A549 (cell line): Measurements from ENCODE around the gene GPLD1. TPM values are rescaled to one million over a fixed set of nuclear protein-coding genes. Genes with fewer than 3 reads are reported as not detected.
"Not testable (repeated sequence)": the region's sequence is repeated elsewhere in the genome, so short reads cannot be mapped to it uniquely, and the experiment has no call there.

Experiments used
- ATAC-seq, 2 experiments: fragments of 200-7000 bp in 1 of 2; fragments of >200 bp in 1 of 2; cut with Nextera tagmentation in 1 of 2; cut with Tn5 transposase in 1 of 2; 3 replicates each; pipeline versions ENCODE4 v1.8.0 to v1.9.1; 2018 to 2020; ENCODE audit warnings: mild to moderate bottlenecking in 1 of 2, moderate library complexity in 1 of 2
- CTCF ChIA-PET: fragments of 300-600 bp; sonication (Branson Sonifier 250); formaldehyde crosslinking; extraction: SDS; loops from one replicate; lab custom pipeline; 2021; ENCODE audit warnings: antibody characterized with exemption, inconsistent platforms; lab: Yijun Ruan, JAX
- POLR2A ChIA-PET: fragments of 350-600 bp; formaldehyde crosslinking; extraction: SDS; loops from one replicate; lab custom pipeline; 2021; ENCODE audit warnings: antibody characterized with exemption, inconsistent platforms; lab: Yijun Ruan, JAX
- DNase-seq, 2 experiments: peaks; one replicate each; pipeline versions ENCODE4 v3.0.0 to v3.0.0-alpha.2; 2011 to 2016; ENCODE audit warnings: low read depth in 1 of 2, low spot score in 1 of 2
- FAIRE-seq: peaks from 2 replicates; lab custom pipeline; 2011; peaks lifted over from hg19 to GRCh38; lab: Jason Lieb, UNC
- H3K27ac ChIP-seq, 2 experiments: fragments of >200 bp; sonication (Bioruptor Twin); formaldehyde crosslinking; 3 replicates each; pipeline ENCODE4 v1.5.1; 2016 to 2017
- H3K4me1 ChIP-seq: fragments of >200 bp; sonication (Bioruptor Twin); formaldehyde crosslinking; 3 replicates; pipeline ENCODE4 v1.6.1; 2016
- H3K4me2 ChIP-seq: fragments of >200 bp; sonication (Bioruptor Twin); formaldehyde crosslinking; 3 replicates; pipeline ENCODE4 v1.6.1; 2016
- H3K4me3 ChIP-seq: fragments of >200 bp; sonication (Bioruptor Twin); formaldehyde crosslinking; 3 replicates; pipeline ENCODE4 v1.5.1; 2016
- H3K9me3 ChIP-seq: fragments of >200 bp; sonication (Bioruptor Twin); formaldehyde crosslinking; 3 replicates; pipeline ENCODE4 v1.6.1; 2016
- BHLHE40 ChIP-seq: IDR thresholded peaks from 2 replicates; pipeline ENCODE4 v1.6.1; 2012; ENCODE audit warnings: low read depth, low read length, inconsistent platforms
- CHD2 ChIP-seq: fragments of 150-350 bp; IDR thresholded peaks from 2 replicates; pipeline ENCODE4 v1.6.1; 2014; ENCODE audit warnings: low read length; ENCODE audit not compliant: partially characterized antibody
- E2F6 ChIP-seq: IDR thresholded peaks from 2 replicates; pipeline ENCODE4 v1.6.1; 2012; ENCODE audit warnings: low read depth, borderline replicate concordance
- FOSB ChIP-seq: fragments of 250-450 bp; sonication (Bioruptor Pico); IDR thresholded peaks from 2 replicates; pipeline ENCODE4 v1.5.0; 2020; ENCODE audit warnings: mild to moderate bottlenecking, moderate library complexity
- FOXS1 ChIP-seq: fragments of 250-450 bp; sonication (Bioruptor Pico); IDR thresholded peaks from 2 replicates; pipeline ENCODE4 v1.5.0; 2020; ENCODE audit warnings: mild to moderate bottlenecking, moderate library complexity
- HMGXB4 ChIP-seq: fragments of 250-450 bp; sonication (Bioruptor Pico); IDR thresholded peaks from 2 replicates; pipeline ENCODE4 v1.5.0; 2021; ENCODE audit warnings: mild to moderate bottlenecking, moderate library complexity, borderline replicate concordance
- HOXB5 ChIP-seq: fragments of 250-450 bp; sonication (Bioruptor Pico); IDR thresholded peaks from 2 replicates; pipeline ENCODE4 v1.5.0; 2020; ENCODE audit warnings: mild to moderate bottlenecking, moderate library complexity
- KDM1A ChIP-seq: fragments of 200-600 bp; sonication (generic); IDR thresholded peaks from 2 replicates; pipeline ENCODE4 v1.6.1; 2016; ENCODE audit warnings: low read depth, mild to moderate bottlenecking
- KDM5A ChIP-seq: fragments of 200-600 bp; sonication (generic); IDR thresholded peaks from 2 replicates; pipeline ENCODE4 v1.6.1; 2016; ENCODE audit warnings: antibody characterized with exemption, mild to moderate bottlenecking
- MAZ ChIP-seq: fragments of 150-350 bp; IDR thresholded peaks from 2 replicates; pipeline ENCODE4 v1.6.1; 2014; ENCODE audit warnings: antibody characterized with exemption, low read depth, low read length, borderline replicate concordance
- MYC ChIP-seq: IDR thresholded peaks from 2 replicates; pipeline ENCODE4 v1.6.1; 2012; ENCODE audit warnings: mild to moderate bottlenecking, inconsistent platforms, low read length, improper control_type of control experiment, borderline replicate concordance
- NPAS2 ChIP-seq: fragments of 250-450 bp; sonication (Bioruptor Pico); IDR thresholded peaks from 2 replicates; pipeline ENCODE4 v1.8.0; 2022; ENCODE audit warnings: mild to moderate bottlenecking, moderate library complexity, borderline replicate concordance
- PBX3 ChIP-seq: IDR thresholded peaks from 2 replicates; pipeline ENCODE4 v1.6.1; 2012
- PHF8 ChIP-seq: fragments of 200-600 bp; sonication (generic); IDR thresholded peaks from 2 replicates; pipeline ENCODE4 v1.6.1; 2016; ENCODE audit warnings: low read depth, mild to moderate bottlenecking, antibody characterized with exemption, moderate library complexity, borderline replicate concordance
- POLR2A ChIP-seq: IDR thresholded peaks from 2 replicates; pipeline ENCODE4 v1.6.1; 2012; ENCODE audit warnings: mild to moderate bottlenecking, low read length
- RCOR1 ChIP-seq: fragments of 150-350 bp; IDR thresholded peaks from 2 replicates; pipeline ENCODE4 v1.6.1; 2014; ENCODE audit warnings: antibody characterized with exemption, low read length, low read depth
- REST ChIP-seq: fragments of 200-600 bp; sonication (generic); IDR thresholded peaks from 2 replicates; pipeline ENCODE4 v1.6.1; 2016; ENCODE audit warnings: antibody characterized with exemption, mild to moderate bottlenecking, moderate library complexity
- RNF2 ChIP-seq: fragments of 200-600 bp; sonication (generic); IDR thresholded peaks from 2 replicates; pipeline ENCODE4 v1.6.1; 2016; ENCODE audit warnings: low read depth, mild to moderate bottlenecking, antibody characterized with exemption, moderate library complexity, borderline replicate concordance
- SMC3 ChIP-seq: fragments of >200 bp; sonication (Bioruptor Twin); formaldehyde crosslinking; IDR thresholded peaks from 3 replicates; pipeline ENCODE4 v1.6.1; 2018; ENCODE audit warnings: inconsistent platforms
- SREBF2 ChIP-seq: fragments of 450-650 bp; IDR thresholded peaks from 2 replicates; pipeline ENCODE4 v1.6.1; 2014; ENCODE audit warnings: mild to moderate bottlenecking, moderate library complexity
- WGBS: methylation state at CpG from one replicate; pipeline ENCODE4 v1.1.6; 2017; ENCODE audit errors: missing lambda C conversion rate; 5-methylcytosine and 5-hydroxymethylcytosine counted together
- polyA plus RNA-seq, 4 experiments: library from polyadenylated mRNA; depleted of rRNA in 3 of 4; stranded (reverse); fragments of >200 nt; fragmentation: RNase III in 1 of 4; extraction: RNeasy Plus Mini Kit Qiagen cat#74134 plus additional on column Dnase treatment in 1 of 4; gene quantifications; 2 replicates in 3 of 4; 3 replicates in 1 of 4; pipeline ENCODE4 v1.2.3, GENCODE V29; 2011 to 2017

Gene GPLD1
- polyA plus RNA-seq, 2 of the 4 experiments (the other 2 are of a cell fraction), result 1.3 to 2.6 TPM

- no peaks in the 10 kb centered on the region for H3K9me3 ChIP-seq
- FAIRE-seq (no peak), ATAC-seq (no peak), DNase-seq (no peak)
- H3K4me2 ChIP-seq, result no peak overlapping the region
- no peak overlapping the region for H3K4me3 ChIP-seq
- H3K4me1 ChIP-seq, result peaks cover under 1% of the 10 kb centered on the region; the same call in 1 of the 3 replicates
- ChIA-PET CTCF (no interaction called here), POLR2A (no interaction called here)
- no peak overlapping the region for H3K27ac ChIP-seq
- TF ChIP-seq E2F6, result no peak
- no peak for TF ChIP-seq FOSB (CRISPR knock-in tag)
- no peak for TF ChIP-seq FOXS1 (CRISPR knock-in tag)
- TF ChIP-seq KDM5A, result no peak
- no peak for TF ChIP-seq PBX3
- no peak for TF ChIP-seq MYC
- TF ChIP-seq BHLHE40, result no peak
- no peak for TF ChIP-seq RCOR1
- no peak for TF ChIP-seq REST
- TF ChIP-seq HMGXB4, result no peak
- no peak for TF ChIP-seq SMC3
- TF ChIP-seq CHD2, result no peak
- TF ChIP-seq NPAS2, result no peak
- TF ChIP-seq KDM1A, result no peak
- TF ChIP-seq MAZ, result no peak
- TF ChIP-seq SREBF2, result no peak
- no peak for TF ChIP-seq HOXB5 (CRISPR knock-in tag)
Observed at GRCh38 chr6:24419526-24419925, 69.9 kb downstream of the GPLD1 start.

GRCh38 chr6:24415753-24416152 lies 73.6 kb downstream of the GPLD1 start:
- WGBS, result 97% methylated on average over 4 of the region's 4 CpGs
- TF ChIP-seq RNF2, result no peak
- no peak for TF ChIP-seq PHF8
- no peak for TF ChIP-seq SMC3
- no peak for TF ChIP-seq POLR2A
- POLR2A ChIA-PET, result no interaction called here
- Histone ChIP-seq H3K27ac (no peak overlapping the region), H3K4me3 (no peak overlapping the region), H3K4me2 (no peak overlapping the region), H3K9me3 (no peaks in the 10 kb centered on the region), H3K4me1 (no peaks in the 10 kb centered on the region)
- no peak for FAIRE-seq
- DNase-seq, result no peak
- CTCF ChIA-PET, result interaction anchor here (1.1 kb wide), 1 partner anchor 34 kb away, joined by 3 read pairs; no protein-coding TSS in a partner anchor
- ATAC-seq, result no peak

- FAIRE-seq, H3K4me1 ChIP-seq, H3K27ac ChIP-seq, H3K4me3 ChIP-seq, H3K4me2 ChIP-seq, POLR2A ChIA-PET, H3K9me3 ChIP-seq, DNase-seq, ATAC-seq: not testable (repeated sequence)
- CTCF ChIA-PET, result interaction anchor here (1.1 kb wide), 1 partner anchor 35 kb away, joined by 3 read pairs; no protein-coding TSS in a partner anchor
- WGBS, result 95% methylated on average over 15 of the region's 15 CpGs
Observed at GRCh38 chr6:24414531-24414930, 74.8 kb downstream of the GPLD1 start.
